HepG2 (cell line): ENCODE results near the gene ACER3. TPM values are rescaled to one million over a fixed set of nuclear protein-coding genes. Genes with fewer than 3 reads are reported as not detected.

Experiments
- ATAC-seq: fragments of 200-7000 bp; cut with Tn5 transposase; 3 replicates; pipeline ENCODE4 v1.9.1; 2020; ENCODE audit warnings: mild to moderate bottlenecking, moderate library complexity
- BruUV-seq: library from RNA; stranded (reverse); fragments of 400-500 nt; replicated peaks from 2 replicates; lab custom pipeline; 2021; lab: Mats Ljungman, UMichigan
- CTCF ChIA-PET: fragments of 300-600 bp; formaldehyde crosslinking; extraction: SDS; loops from one replicate; lab custom pipeline; 2021; ENCODE audit warnings: low total read pairs, inconsistent platforms, low intra/inter-chr PET ratio; lab: Yijun Ruan, JAX
- POLR2A ChIA-PET: fragments of 350-600 bp; sonication (Branson Sonifier 250); formaldehyde crosslinking; loops from one replicate; lab custom pipeline; 2020; ENCODE audit warnings: antibody characterized with exemption, inconsistent platforms; lab: Yijun Ruan, JAX
- DNase-seq: peaks from one replicate; pipeline ENCODE4 v3.0.0-alpha.2; 2015; ENCODE audit warnings: low spot score
- FAIRE-seq: peaks from 3 replicates; lab custom pipeline; 2011; peaks lifted over from hg19 to GRCh38; lab: Jason Lieb, UNC
- H2AFZ ChIP-seq: one replicate; pipeline ENCODE4 v1.6.1; 2011; ENCODE audit warnings: low read length, inconsistent platforms
- H3K27ac ChIP-seq: fragments of 300-600 bp; 3 replicates; pipeline ENCODE4 v1.8.0; 2011; ENCODE audit warnings: mixed run types, mild to moderate bottlenecking, mixed read lengths, low read length, inconsistent platforms; ENCODE audit not compliant: insufficient read depth; ENCODE audit errors: extremely low read length
- H3K27me3 ChIP-seq, 2 experiments: fragments of 200-600 bp in 1 of 2; 2 replicates in 1 of 2; 3 replicates in 1 of 2; pipeline versions ENCODE4 v1.6.0 to v1.8.0; 2011; ENCODE audit warnings: low read length in 2 of 2, mild to moderate bottlenecking in 2 of 2, moderate library complexity in 2 of 2, inconsistent platforms in 1 of 2; ENCODE audit not compliant: insufficient read depth in 2 of 2, control insufficient read depth in 1 of 2
- H3K36me3 ChIP-seq, 2 experiments: fragments of 200-600 bp in 1 of 2; replicated peaks in 1 of 2; 2 replicates in 1 of 2; 3 replicates in 1 of 2; pipeline versions ENCODE4 v1.5.1 to v1.8.0; 2011; ENCODE audit warnings: low read length in 2 of 2, inconsistent platforms in 1 of 2; ENCODE audit not compliant: insufficient read depth in 2 of 2, control insufficient read depth in 1 of 2
- H3K4me1 ChIP-seq: 2 replicates; pipeline ENCODE4 v1.5.1; 2012; ENCODE audit warnings: low read length, inconsistent platforms; ENCODE audit not compliant: insufficient read depth
- H3K4me2 ChIP-seq: 2 replicates; pipeline ENCODE4 v1.6.0; 2011; ENCODE audit warnings: low read depth, low read length, inconsistent platforms
- H3K4me3 ChIP-seq, 3 experiments: fragments of 200-600 bp in 1 of 3; sonication (generic), shearing (Covaris generic) in 1 of 3; replicated peaks in 1 of 3; 2 replicates each; pipeline ENCODE4 v1.5.1; 2011 to 2016; ENCODE audit warnings: low read length in 3 of 3, inconsistent platforms in 2 of 3, low read depth in 2 of 3, mild to moderate bottlenecking in 2 of 3, control low read depth in 1 of 3, mixed read lengths in 1 of 3; ENCODE audit not compliant: insufficient read depth in 1 of 3
- H3K79me2 ChIP-seq: one replicate; pipeline ENCODE4 v1.6.1; 2011; ENCODE audit warnings: low read length, inconsistent platforms; ENCODE audit not compliant: insufficient read depth
- H3K9ac ChIP-seq: 2 replicates; pipeline ENCODE4 v1.6.0; 2011; ENCODE audit warnings: mild to moderate bottlenecking, low read depth, low read length, inconsistent platforms; ENCODE audit not compliant: insufficient read depth
- H3K9me3 ChIP-seq: 2 replicates; pipeline ENCODE4 v1.5.1; 2012; ENCODE audit warnings: mild to moderate bottlenecking, low read length
- H4K20me1 ChIP-seq: 2 replicates; pipeline ENCODE4 v1.6.0; 2011; ENCODE audit warnings: inconsistent platforms, mild to moderate bottlenecking, low read length, moderate library complexity; ENCODE audit not compliant: insufficient read depth
- AGO2 ChIP-seq: fragments of 200-400 bp; formaldehyde crosslinking; optimal IDR thresholded peaks from 2 replicates; pipeline ENCODE3; 2017; ENCODE audit warnings: mild to moderate bottlenecking, low read depth, low read length, moderate library complexity
- HNRNPUL1 ChIP-seq: fragments of 200-400 bp; formaldehyde crosslinking; IDR thresholded peaks from 2 replicates; pipeline ENCODE4 v1.6.1; 2017; ENCODE audit warnings: low read depth, mild to moderate bottlenecking, low read length, moderate library complexity
- KLF16 ChIP-seq, 2 experiments: sonication (generic) in 1 of 2; formaldehyde crosslinking in 1 of 2; IDR thresholded peaks; 2 replicates each; pipeline versions ENCODE4 v1.6.1 to v1.8.0; 2016 to 2023; ENCODE audit warnings: missing genetic modification reagents in 2 of 2, missing compliant biosample characterization in 1 of 2
- RARA ChIP-seq: IDR thresholded peaks from 2 replicates; pipeline ENCODE4 v1.6.1; 2016; ENCODE audit warnings: missing genetic modification reagents, missing compliant biosample characterization
- SOX13 ChIP-seq, 3 experiments: fragments of 450-650 bp in 1 of 3; sonication (generic) in 1 of 3; formaldehyde crosslinking in 1 of 3; IDR thresholded peaks in 2 of 3; conservative IDR thresholded peaks in 1 of 3; 2 replicates each; pipeline versions ENCODE4 v1.5.0 to v1.6.1; 2016 to 2020; ENCODE audit warnings: antibody characterized with exemption in 1 of 3, mild to moderate bottlenecking in 1 of 3, missing compliant biosample characterization in 1 of 3, missing genetic modification reagents in 1 of 3, moderate library complexity in 1 of 3
- THYN1 ChIP-seq: sonication (generic); formaldehyde crosslinking; IDR thresholded peaks from 2 replicates; pipeline ENCODE4 v1.8.1; 2023; ENCODE audit warnings: low read depth, mild to moderate bottlenecking, moderate library complexity, missing genetic modification reagents, borderline replicate concordance
- ZNF30 ChIP-seq: sonication (generic); formaldehyde crosslinking; IDR thresholded peaks from 2 replicates; pipeline ENCODE4 v1.5.0; 2020; ENCODE audit warnings: mild to moderate bottlenecking, missing genetic modification reagents
- ZNF337 ChIP-seq: sonication (generic); formaldehyde crosslinking; IDR thresholded peaks from 2 replicates; pipeline ENCODE4 v1.5.1; 2020; ENCODE audit warnings: missing genetic modification reagents, low read depth, mild to moderate bottlenecking, borderline replicate concordance
- ZNF496 ChIP-seq: sonication (generic); formaldehyde crosslinking; IDR thresholded peaks from 2 replicates; pipeline ENCODE4 v1.8.1; 2023; ENCODE audit warnings: mild to moderate bottlenecking, moderate library complexity, missing genetic modification reagents; ENCODE audit not compliant: insufficient replicate concordance
- ZNF629 ChIP-seq: sonication (generic); formaldehyde crosslinking; conservative IDR thresholded peaks from 2 replicates; pipeline ENCODE4 v1.5.0; 2020; ENCODE audit warnings: missing genetic modification reagents
- ZSCAN21 ChIP-seq: sonication (generic); formaldehyde crosslinking; IDR thresholded peaks from 2 replicates; pipeline ENCODE4 v1.8.0; 2022; ENCODE audit warnings: mild to moderate bottlenecking, missing genetic modification reagents, moderate library complexity, borderline replicate concordance
- ZSCAN25 ChIP-seq: sonication (generic); formaldehyde crosslinking; IDR thresholded peaks from 2 replicates; pipeline ENCODE4 v1.8.0; 2022; ENCODE audit warnings: mild to moderate bottlenecking, missing genetic modification reagents
- WGBS: methylation state at CpG from one replicate; pipeline ENCODE4 v1.1.6; 2017; ENCODE audit warnings: low lambda C conversion rate; 5-methylcytosine and 5-hydroxymethylcytosine counted together
- in situ Hi-C: cut with HindIII; loops from 2 replicates; pipeline ENCODE4 v1.10.0; 2017; ENCODE audit warnings: low pct_unique_long_range_greater_than_20kb; ENCODE audit not compliant: extremely low pct_ligation_motif_present
- intact Hi-C: fragments of 100-400 bp; cut with micrococcal nuclease; formaldehyde crosslinking; loops from one replicate; pipeline ENCODE4 v1.10.0; 2022; ENCODE audit not compliant: unreplicated experiment
- polyA plus RNA-seq, 8 experiments: library from polyadenylated mRNA; depleted of rRNA in 3 of 8; stranded (reverse) in 7 of 8; unstranded in 1 of 8; fragments of >200 nt; fragmentation: Illumina TruSeq in 4 of 8; extraction: Trizol in 4 of 8; gene quantifications; 2 replicates each; pipeline versions ENCODE4 v1.2.1 to v1.2.3, GENCODE V29; 2011 to 2016; ENCODE audit warnings: low read depth in 4 of 8, missing spikeins in 1 of 8, mixed read lengths in 1 of 8; ENCODE audit not compliant: insufficient read depth in 1 of 8
- total RNA-seq, 5 experiments: library from RNA; depleted of rRNA; stranded (reverse); fragments of >200 nt; fragmentation: Illumina TruSeq; extraction: Trizol; gene quantifications; 2 replicates each; pipeline ENCODE4 v1.2.3, GENCODE V29; 2016; ENCODE audit warnings: low read depth in 1 of 5
- TF ChIP-seq, protein P1 (sequence below): sonication (generic); formaldehyde crosslinking; IDR thresholded peaks from 2 replicates; pipeline ENCODE4 v1.4.0; 2020; ENCODE audit warnings: low read depth, missing genetic modification reagents

Gene ACER3
- total and polyA plus RNA-seq, 2 of the 13 experiments (the other 11 are each of a cell fraction or from before 2014, with no cell fraction given), result 6.0 to 9.8 TPM

- no TSS peak for BruUV-seq
- H3K9me3 ChIP-seq, result no peaks in the 10 kb centered on the region
- H3K4me1 ChIP-seq, result peaks cover 9% of the 10 kb centered on the region
- in situ Hi-C loops, result no loop called here
- H4K20me1 ChIP-seq, result no peaks in the 10 kb centered on the region
- FAIRE-seq (no peak), ATAC-seq (no peak), DNase-seq (no peak)
- H3K79me2 ChIP-seq, result no peaks in the 10 kb centered on the region
- no peak for TF ChIP-seq ZNF337
- TF ChIP-seq THYN1 (CRISPR knock-in tag), result no peak
- TF ChIP-seq HNRNPUL1, result no peak
- TF ChIP-seq SOX13 (IDR thresholded peaks at IDR 0.05), result no peak
- TF ChIP-seq SOX13 (CRISPR knock-in tag; conservative IDR thresholded peaks at IDR 0.05 in 1 of 2, IDR thresholded peaks at IDR 0.05 in 1 of 2), result no peak
- no peak for TF ChIP-seq AGO2
- TF ChIP-seq ZSCAN25, result no peak
- no peak for TF ChIP-seq RARA
- TF ChIP-seq ZNF30 (CRISPR knock-in tag), result no peak
- TF ChIP-seq ZNF629, result no peak
- no peaks in the 10 kb centered on the region; a peak in 1 of 5 replicates for H3K27me3 ChIP-seq
- no peaks in the 10 kb centered on the region for H3K36me3 ChIP-seq
- H3K9ac ChIP-seq, result no peak overlapping the region
- no peak overlapping the region for H3K27ac ChIP-seq
- CTCF ChIA-PET, result no interaction called here
- intact Hi-C loops, result no loop called here
- no peak overlapping the region for H3K4me3 ChIP-seq
- POLR2A ChIA-PET, result no interaction called here
- H3K4me2 ChIP-seq, result no peak overlapping the region
- WGBS, result 74% methylated on average over 2 of the region's 2 CpGs
- no peak overlapping the region for H2AFZ ChIP-seq
These were observed 4.1 kb upstream of the ACER3 start for GRCh38 chr11:76856571-76856970.

DNA sequence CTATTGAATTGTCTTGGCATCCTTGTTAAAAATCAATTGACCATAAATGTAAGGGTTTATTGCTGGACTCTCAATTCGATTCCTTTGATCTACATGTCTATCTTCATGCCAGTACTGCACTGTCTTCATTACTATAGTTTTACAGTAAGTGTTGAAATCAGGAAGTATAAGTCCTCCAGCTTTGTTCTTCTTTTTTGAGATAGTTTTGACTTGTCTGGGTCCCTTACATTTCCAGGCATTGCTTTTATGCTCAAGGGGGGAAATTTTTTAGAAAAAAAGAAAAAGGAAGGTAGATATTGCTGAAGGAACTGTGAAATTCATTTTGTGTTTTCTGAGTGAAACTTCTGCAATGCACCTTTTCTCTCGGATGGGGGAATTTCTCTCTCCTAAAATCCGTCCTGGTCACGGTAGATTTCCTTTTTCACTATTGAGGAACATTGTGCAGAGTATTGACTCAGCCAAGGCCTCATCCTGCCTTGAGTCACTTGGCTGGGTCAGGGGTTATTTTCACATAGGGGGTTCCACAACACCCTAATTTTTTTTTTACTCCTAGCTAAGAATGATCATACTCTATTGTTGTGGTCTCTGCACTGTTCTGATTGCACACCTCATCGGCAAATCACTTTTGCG is 2.8 kb upstream of the ACER3 start:
- H4K20me1 ChIP-seq, result no peaks in the 10 kb centered on the region
- ATAC-seq (no peak), DNase-seq (no peak), FAIRE-seq (no peak)
- POLR2A ChIA-PET, result no interaction called here
- no TSS peak for BruUV-seq
- no peak overlapping the region for H3K27ac ChIP-seq
- no peaks in the 10 kb centered on the region for H3K9me3 ChIP-seq
- H2AFZ ChIP-seq, result no peak overlapping the region
- H3K9ac ChIP-seq, result no peak overlapping the region
- H3K4me1 ChIP-seq, result peaks cover 18% of the 10 kb centered on the region
- 59% methylated on average over 5 of the region's 6 CpGs for WGBS
- H3K27me3 ChIP-seq, result no peaks in the 10 kb centered on the region
- intact Hi-C loops, result no loop called here
- H3K4me3 ChIP-seq, result no peak overlapping the region
- CTCF ChIA-PET, result no interaction called here
- H3K36me3 ChIP-seq, result no peaks in the 10 kb centered on the region
- in situ Hi-C loops, result no loop called here
- no peaks in the 10 kb centered on the region for H3K79me2 ChIP-seq
- H3K4me2 ChIP-seq, result no peak overlapping the region
- TF ChIP-seq KLF16 (CRISPR knock-in tag; IDR thresholded peaks at IDR 0.05) (no peak), ZNF496 (no peak), ZSCAN21 (no peak)
- TF ChIP-seq, protein P1, sequence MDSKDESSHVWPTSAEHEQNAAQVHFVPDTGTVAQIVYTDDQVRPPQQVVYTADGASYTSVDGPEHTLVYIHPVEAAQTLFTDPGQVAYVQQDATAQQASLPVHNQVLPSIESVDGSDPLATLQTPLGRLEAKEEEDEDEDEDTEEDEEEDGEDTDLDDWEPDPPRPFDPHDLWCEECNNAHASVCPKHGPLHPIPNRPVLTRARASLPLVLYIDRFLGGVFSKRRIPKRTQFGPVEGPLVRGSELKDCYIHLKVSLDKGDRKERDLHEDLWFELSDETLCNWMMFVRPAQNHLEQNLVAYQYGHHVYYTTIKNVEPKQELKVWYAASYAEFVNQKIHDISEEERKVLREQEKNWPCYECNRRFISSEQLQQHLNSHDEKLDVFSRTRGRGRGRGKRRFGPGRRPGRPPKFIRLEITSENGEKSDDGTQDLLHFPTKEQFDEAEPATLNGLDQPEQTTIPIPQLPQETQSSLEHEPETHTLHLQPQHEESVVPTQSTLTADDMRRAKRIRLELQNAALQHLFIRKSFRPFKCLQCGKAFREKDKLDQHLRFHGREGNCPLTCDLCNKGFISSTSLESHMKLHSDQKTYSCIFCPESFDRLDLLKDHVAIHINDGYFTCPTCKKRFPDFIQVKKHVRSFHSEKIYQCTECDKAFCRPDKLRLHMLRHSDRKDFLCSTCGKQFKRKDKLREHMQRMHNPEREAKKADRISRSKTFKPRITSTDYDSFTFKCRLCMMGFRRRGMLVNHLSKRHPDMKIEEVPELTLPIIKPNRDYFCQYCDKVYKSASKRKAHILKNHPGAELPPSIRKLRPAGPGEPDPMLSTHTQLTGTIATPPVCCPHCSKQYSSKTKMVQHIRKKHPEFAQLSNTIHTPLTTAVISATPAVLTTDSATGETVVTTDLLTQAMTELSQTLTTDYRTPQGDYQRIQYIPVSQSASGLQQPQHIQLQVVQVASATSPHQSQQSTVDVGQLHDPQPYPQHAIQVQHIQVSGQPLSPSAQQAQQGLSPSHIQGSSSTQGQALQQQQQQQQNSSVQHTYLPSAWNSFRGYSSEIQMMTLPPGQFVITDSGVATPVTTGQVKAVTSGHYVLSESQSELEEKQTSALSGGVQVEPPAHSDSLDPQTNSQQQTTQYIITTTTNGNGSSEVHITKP (CRISPR knock-in tag), result no peak
